SK-N-DZ (cell line): Measurements from ENCODE around the gene LDLRAD3.
"Not testable (repeated sequence)": the region's sequence is repeated elsewhere in the genome, so short reads cannot be mapped to it uniquely, and the experiment has no call there.

Experiments used
- DNase-seq: peaks from one replicate; pipeline ENCODE4 v3.0.0-alpha.2; 2015; ENCODE audit warnings: low spot score

Gene LDLRAD3

DNA sequence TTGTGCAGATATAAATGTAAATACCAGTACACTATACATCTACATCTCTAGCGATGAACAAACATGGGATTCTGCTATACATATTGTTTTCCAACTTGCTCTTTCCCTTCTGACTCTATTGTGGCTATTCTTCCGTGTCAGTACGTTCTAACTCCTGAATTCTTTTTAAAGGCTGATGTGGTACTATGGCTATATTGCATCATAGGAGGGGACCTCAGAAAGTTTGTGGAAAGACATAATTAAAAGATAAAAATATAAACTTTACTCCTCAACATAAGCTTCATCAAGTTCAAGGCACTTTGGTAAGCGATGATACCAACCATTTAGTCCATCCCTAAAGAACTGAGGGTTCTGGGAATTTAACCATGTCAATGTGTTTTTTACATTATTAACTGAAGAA, 72.8 kb downstream of the LDLRAD3 start:
- DNase-seq = no peak

DNA sequence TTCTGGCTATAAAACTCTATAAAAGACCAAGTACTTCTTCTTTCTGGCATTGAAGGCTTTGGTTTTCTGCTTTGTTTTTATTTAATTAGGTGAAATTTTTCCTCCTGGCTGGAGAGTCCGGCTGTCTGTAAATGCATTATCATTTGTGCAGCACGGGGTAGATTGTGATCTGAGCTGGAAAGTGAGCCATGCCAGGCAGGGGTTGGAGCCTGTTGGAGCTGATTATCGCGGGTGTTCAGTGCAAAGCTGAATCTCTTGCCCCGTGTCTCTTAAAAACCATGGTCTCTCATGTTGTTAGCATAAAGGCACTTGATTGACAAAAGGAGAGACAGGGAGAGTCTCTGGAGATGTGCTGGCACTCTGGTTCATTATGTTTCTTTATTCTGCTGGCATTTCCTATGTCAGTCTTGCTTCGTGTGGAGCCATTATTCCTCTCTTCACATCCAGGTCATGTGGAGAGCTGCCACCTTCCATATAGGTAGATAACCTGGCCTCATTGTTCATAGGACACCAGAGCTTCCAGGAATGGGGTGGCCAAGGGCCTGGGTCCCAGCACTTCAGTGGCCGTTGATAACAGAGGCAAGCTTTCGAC, 75.2 kb downstream of the LDLRAD3 start:
- peak; percentile 93 for DNase-seq

DNA sequence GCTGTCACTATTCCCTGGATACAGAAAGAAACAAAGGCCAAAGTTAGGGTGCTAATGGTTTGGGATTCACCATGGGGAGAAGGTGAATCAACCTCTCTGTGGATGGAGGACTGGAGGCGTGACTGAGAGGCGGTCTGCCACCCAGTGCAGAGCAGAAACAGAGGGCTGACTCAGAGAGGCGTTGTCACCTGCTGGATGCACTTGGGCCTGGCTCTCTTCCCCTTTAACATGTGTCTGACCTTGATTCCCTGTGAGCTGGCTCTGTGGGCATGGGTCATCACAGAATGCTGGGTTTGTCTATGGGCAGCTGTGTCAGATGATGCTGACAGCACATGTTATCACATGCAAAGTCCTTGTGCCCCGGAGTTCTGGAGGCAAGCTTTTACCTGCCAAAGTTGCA, 75.9 kb downstream of the LDLRAD3 start:
- peak; percentile 56 for DNase-seq

DNA sequence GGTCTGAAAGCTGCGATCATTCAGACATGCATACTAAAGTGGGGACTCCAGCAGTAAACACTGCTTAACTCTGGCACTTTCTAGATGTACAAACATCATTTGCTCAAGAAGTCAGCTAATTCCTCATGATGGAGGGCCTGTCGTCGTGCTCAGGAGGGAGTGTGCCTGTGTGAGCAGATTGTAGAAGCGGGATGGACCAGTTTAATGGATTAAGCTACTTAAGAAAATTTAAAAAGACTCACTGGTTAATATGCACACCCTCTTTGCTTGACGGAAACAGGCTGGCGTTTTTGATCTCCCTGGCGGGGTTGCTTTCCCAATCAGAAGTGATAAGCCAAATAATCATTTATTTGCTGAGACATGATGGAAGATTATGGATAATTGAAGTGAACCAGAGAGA, 79.0 kb downstream of the LDLRAD3 start:
- DNase-seq = peak; percentile 26

DNA sequence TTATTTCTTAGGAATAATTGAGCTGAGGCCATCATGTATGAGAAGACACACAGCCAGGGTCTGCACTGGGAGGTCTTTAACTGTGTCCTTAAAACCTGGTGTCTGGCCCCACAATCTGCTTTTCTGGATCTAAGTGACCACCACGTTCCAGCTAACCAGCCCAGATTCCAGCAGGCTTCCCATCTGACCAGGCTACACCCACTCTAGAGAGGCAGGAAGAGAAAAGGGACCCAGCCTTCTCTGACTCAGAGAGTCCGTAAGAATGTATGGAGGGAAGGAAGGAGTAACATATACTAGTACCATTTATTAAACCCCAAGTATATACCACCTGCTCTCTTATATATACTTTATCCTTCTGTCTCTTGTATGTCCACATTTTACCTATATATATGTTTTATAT, 80.1 kb downstream of the LDLRAD3 start:
- DNase-seq = no peak

DNA sequence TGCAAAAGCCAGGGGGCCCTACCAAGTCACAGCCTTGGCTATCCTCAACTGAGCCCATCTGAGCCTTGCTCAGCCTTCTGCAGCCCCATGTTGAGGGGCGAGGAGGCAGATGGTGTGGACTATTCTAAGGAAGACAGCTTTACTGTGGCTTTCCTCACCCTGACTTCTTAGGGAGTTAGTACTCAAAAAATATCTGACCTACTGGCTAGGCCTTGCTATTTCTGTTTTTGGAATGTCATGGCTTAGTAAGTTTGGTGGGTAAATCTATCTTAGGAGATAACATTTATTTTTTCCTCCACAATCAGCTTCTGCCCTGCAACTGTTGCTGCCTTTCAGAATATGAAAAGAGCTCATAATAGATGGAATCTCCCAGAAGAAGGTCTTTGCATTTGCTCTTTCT, 80.9 kb downstream of the LDLRAD3 start:
- DNase-seq = no peak

DNA sequence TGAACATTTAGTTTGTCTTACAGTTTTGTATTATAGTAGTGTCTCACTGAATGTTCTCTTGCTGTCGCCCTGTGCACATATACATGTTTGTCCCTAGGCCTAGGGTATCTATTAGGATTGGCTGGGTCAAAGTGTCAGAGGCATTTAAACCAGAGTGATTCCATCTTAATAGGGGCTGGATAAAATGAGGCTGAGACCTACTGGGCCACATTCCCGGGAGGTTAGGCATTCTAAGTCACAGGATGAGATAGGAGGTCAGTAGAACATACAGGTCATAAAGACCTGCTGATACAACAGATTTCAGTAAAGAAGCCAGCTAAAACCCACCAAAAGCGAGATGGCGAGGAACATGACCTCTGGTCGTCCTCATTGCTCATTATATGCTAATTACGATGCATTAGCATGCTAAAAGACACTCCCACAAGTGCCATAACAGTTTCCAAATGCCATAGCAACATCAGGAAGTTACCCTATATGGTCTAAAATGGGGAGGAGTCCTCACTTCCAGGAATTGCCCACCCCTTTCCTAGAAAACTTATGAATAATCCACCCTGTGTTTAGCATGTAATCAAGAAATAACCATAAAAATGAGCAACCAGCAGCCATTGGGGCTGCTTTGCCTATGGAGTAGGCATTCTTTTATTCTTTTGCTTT, 82.6 kb downstream of the LDLRAD3 start:
- DNase-seq = no peak

DNA sequence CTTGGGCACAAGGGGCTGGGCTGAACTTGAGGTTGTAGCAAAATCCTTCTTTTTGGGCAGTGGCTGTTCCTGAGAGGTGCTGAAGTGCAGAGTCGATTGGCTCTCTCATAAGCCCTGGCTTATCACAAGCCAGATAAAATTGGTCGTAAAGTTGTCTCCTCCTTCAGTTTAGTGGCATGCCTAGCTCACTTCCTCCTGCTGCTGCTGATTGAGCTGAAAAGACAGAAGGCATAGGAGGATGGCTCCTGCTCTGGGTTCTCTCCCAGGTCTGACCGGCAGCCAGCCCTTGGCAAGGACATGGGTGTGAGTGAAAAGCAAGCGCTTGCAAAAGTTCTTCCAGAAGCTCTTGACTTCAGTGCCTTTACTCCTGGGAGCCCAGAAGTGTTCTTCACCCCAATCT, 83.9 kb downstream of the LDLRAD3 start:
- DNase-seq = no peak

DNA sequence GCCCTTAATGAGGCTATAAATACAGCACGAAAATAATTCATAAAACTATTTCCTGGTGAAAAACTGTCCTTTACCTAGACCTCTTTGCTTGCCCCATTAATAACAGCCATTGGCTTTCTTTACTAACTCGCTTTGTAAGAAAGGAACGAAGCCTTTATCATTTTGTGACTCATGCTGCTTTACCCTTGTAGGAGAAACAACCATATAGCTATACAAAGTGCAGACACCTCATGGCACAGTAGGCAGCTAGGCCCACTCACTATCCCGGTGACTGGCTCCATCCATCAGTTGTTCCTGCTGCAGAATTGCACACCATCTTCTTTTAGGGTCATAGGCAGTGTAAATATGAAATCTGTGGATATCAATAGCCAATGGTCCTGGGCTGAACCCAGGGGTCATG, 85.8 kb downstream of the LDLRAD3 start:
- DNase-seq = no peak

DNA sequence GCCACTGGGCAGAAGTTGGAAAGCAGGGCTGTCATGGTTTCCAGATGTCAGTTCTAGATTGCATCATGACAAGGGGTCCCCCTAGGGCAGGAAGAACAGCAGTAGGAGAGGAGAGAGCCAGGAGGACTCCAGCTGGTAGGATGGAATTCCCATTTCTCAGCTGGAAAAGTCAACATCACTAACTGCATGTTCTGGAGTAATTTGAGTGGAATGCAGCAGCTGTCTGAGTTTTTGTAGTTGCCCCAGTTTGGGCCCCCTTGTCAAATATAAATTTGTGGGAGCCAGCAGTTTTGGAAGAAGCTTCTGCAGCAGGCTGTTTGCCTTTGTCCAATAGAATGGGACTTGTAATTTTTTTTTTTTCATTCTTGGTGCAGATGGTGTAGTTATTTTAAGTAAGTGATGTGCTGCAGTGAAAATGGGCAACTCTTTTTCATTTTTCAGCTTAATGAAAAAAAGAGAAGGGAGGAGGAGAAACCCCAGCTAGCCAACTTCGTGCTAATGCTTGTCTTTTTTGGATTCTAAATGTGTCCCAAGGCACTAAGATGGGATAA, 86.9 kb downstream of the LDLRAD3 start:
- no peak for DNase-seq

DNA sequence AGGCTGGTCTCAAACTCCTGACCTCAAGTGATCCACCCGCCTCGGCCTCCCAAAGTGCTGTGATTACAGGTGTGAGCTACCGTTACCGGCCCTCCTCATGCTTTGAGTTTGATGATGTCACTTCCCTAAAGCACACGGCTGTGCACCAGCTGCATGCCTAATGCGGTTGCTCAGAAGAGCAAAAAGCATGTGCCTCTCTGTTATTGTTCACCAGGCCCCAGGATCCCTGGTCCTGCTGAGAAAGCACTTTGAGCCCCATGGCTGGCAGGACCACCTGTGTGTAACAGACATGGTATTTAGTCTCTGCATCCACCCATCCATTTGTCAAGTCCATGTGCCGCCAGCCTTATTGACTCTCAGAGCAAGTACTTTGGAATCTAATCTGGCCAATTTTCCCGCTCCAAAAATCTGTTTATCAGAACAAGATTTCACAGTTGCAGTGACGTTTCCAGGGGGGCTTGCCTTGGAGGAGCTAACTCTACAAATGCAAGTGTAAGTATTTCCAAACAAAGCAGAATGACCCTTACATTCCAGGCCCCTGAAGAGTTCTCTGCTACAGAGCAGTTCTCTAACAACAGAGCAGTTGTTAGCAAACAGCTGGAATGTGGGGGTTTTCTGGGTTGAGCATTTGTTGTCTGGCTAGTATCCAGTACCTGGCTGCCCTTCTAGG, 89.4 kb downstream of the LDLRAD3 start:
- DNase-seq = no peak

DNA sequence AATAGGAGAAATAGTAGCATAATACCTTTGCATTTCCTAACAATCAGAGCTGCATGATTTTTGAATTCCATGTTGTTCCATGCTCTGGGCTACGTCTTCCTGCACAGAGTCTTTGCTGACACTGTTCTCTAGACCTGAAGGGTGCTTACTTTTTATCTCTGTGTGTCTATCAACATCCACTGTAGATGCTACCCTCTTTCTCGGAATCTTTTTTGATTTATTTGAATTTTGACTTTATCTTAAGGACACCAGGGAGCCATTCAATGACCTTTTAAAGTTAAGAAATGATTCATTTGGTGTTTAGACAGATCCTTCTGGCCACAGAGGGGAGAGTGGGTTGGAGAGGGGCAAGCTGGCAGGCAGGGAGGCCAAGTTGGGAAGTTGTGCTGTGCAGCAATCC, 90.1 kb downstream of the LDLRAD3 start:
- no peak for DNase-seq

DNA sequence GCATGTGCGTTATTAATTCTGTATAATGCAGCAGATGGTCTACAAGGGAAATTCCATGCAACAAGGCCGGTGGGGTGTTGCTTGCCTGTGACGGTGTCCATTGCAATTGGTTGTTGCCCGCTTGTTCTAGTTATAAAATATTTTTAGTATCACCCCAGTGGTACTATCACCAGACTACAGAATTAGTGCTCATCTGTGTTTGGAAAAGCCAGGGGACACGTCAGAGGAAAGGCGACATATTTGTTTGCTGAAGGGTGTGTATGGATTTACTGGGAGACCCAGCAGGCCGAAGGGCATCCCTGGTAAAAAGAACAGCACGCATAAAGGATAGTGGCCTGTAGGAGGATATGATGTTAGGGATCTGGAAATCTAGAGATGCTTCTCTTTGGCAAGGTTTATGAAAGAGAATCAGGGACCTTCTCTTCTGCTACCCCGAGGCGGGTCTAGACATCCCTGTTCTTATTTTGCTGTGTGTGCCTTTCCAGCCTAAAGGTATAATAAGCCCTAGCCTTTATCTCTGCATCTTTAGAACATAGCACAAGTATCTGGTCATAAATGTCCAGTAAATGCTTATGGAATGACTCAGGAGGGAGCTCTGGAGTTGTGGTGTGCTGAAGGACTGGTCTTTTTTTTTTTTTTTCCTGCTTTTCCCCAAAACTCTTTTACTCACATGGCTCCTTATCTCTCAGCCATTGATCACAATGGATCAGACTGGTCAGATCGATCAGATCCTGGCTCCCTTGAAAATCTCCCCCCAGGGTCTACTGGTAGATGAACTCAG, 90.9 kb downstream of the LDLRAD3 start:
- DNase-seq = no peak

DNA sequence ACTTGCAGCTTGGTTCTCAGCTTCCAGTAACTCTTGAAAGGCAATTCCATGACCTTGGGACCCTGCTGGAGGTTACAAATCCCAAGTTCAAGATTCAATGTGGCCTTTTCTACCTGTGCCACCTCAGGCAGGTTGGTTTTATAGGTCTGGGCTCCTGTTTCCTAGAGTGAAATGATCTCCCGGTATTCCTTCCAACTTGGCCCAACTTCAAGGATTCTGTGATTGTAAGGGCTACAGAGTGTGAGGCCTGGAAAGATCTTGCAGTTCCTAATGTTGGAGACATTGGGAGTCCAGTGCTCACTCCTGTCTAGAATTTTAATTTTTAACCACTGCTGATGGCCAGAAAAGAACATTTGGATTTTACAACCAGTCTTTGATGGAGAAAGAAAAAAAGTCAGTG, 91.6 kb downstream of the LDLRAD3 start:
- DNase-seq = no peak

DNA sequence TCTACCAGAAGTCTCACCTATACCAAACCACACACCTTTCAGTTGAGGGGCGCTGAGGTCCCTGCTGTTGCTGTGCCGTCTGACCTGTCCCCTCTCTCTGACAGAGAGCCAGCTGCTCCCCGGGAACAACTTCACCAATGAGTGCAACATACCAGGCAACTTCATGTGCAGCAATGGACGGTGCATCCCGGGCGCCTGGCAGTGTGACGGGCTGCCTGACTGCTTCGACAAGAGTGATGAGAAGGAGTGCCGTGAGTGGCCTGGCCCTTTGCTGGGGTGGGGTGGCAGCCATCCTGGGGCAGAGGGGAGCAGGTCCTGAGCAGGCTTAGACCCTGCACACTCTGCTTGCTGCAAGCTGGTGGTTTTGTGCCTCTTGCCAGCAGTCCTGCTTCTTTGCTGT, 92.1 kb downstream of the LDLRAD3 start:
- no peak for DNase-seq

DNA sequence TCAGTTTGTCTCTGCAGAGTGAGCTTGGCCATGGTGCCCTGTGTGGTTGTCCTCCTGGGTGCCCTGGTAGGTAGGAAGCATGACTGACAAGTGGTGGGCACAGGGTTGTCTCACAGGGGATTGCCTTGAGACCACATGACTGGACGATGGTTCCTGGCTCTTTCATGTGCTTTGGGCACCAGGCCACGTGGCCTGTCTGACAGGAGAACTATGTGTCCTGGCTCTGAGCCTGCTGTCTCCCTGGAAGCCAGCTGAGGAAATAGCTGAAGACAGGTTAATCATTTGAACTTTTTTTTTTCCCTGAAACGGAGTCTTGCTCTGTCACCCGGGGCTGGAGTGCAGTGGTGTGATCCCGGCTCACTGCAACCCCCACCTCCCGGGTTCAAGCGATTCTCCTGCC, 93.2 kb downstream of the LDLRAD3 start:
- DNase-seq = no peak

DNA sequence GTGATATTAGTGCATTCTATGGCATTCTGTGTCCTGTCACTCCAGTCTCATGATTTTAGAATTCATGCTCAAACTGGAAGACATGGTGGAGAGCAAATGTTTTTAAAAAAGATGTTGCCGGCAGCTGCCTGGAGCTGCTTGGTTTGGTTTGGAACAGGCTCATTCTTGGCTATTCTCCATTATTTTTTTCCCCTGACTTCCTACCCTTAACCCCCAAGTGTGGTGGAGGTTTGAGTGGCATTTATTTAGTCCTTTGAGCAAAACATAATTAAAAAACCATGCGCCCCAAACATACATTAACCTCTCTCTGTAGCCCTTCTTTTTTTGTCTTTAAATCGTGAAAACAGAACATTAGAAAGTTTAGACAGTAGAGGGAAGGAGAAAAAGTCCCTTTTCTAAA, 94.7 kb downstream of the LDLRAD3 start:
- no peak for DNase-seq

DNA sequence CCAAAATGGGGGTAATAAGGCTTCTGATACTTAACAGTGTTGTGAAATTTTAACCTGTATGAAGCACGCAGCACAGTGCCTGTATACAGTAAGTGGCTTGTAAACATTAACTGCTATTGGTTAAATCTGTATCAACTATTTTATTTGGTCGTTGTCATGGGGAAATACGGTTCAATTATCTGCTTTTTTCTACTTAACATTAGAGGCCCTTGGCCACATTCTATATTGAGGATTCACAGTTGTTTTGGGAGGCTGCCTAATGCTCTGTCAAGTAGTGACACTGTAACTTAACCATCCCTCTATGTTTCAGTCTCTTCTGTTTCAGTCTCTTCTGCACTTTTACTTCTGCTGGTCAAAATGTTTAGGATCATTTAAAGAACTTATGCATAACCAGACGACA, 95.6 kb downstream of the LDLRAD3 start:
- DNase-seq = no peak

DNA sequence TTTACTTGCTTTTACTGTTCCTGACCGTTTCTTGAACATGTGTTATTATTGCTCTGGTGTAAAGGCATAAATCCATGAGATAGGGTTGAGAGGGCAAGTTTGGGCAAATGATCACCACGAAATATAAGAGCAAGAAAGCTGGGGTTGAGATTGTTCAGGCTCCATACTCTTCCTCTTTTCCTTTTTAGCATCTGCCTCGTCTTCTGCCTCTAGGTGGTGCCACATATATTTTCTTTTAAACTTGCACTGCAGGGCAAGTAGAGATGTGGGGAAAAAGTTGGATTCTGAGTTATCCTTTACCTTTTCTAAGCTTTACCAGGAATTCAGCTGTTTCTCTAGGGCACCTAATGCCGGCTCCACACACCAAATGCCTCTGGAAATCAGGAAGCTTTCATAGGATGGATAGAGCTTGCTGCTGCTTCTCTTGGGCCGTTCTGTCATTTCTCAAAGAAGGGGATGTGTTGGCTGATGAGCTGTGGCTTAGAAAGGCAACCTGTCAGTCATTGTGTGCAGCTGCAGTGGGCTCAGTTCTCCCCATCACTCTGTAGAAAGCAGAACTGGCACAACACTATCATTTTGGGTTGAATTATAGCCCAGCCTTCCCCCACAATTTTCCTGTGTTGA, 98.2 kb downstream of the LDLRAD3 start:
- DNase-seq = no peak

DNA sequence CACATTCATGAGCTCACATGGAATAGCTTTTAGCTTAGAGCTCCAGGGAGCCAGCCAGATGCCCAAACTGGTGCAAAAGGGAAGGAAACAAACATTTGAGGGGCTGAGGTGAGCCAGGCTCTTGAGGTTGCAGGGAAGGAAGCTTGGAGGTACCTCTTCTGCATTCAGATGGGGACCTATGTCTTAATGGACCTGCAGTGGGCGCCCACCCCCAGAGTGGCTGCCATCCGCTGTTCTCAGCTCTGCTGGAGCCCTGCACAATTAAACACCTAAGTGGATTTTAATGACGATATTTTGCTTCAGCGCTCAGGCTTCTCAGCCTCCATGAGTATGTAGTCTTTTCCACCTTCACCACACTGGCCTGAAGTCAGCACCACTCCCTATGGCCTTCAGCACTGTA, 100.8 kb downstream of the LDLRAD3 start:
- no peak for DNase-seq

DNA sequence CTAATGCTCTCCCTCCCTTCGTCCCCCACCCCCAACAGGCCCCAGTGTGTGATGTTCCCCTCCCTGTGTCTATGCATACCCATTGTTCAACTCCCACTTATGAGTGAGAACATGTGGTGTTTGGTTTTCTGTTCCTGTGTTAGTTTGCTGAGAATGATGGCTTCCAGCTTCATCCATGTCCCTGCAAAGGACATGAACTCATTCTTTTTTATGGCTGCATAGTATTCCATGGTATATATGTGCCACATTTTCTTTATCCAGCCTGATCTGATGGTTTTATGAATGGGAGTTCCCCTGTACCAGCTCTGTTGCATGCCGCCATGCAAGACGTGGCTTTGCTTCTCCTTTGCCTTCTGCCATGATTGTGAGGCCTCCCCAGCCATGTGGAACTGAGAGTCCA, 102.1 kb downstream of the LDLRAD3 start:
- not testable (repeated sequence) for DNase-seq

DNA sequence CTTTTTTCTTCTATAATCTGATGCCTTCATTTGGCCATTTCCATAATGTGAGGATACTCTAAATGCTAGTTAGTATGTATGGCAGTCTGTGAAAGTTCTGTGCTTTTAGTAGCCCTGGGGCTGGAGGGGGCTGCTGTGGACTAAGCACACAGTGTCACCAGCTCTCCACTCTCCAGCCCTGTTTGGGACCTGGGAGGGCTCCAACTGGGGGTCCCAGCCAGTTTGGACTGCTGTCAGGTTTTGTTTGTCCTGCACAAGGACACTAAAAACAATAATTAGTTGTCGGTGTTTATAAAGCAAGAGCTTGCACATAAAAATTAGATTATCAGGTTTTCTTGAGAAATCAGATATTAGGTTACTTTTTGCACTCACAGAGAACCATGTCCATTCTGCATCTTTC, 103.1 kb downstream of the LDLRAD3 start:
- DNase-seq = no peak
